ENCODE measurements around the gene ATP8B4.
"Not testable (repeated sequence)": the region's sequence is repeated elsewhere in the genome, so short reads cannot be mapped to it uniquely, and the experiment has no call there.

ATP8B4 gene, protein sequence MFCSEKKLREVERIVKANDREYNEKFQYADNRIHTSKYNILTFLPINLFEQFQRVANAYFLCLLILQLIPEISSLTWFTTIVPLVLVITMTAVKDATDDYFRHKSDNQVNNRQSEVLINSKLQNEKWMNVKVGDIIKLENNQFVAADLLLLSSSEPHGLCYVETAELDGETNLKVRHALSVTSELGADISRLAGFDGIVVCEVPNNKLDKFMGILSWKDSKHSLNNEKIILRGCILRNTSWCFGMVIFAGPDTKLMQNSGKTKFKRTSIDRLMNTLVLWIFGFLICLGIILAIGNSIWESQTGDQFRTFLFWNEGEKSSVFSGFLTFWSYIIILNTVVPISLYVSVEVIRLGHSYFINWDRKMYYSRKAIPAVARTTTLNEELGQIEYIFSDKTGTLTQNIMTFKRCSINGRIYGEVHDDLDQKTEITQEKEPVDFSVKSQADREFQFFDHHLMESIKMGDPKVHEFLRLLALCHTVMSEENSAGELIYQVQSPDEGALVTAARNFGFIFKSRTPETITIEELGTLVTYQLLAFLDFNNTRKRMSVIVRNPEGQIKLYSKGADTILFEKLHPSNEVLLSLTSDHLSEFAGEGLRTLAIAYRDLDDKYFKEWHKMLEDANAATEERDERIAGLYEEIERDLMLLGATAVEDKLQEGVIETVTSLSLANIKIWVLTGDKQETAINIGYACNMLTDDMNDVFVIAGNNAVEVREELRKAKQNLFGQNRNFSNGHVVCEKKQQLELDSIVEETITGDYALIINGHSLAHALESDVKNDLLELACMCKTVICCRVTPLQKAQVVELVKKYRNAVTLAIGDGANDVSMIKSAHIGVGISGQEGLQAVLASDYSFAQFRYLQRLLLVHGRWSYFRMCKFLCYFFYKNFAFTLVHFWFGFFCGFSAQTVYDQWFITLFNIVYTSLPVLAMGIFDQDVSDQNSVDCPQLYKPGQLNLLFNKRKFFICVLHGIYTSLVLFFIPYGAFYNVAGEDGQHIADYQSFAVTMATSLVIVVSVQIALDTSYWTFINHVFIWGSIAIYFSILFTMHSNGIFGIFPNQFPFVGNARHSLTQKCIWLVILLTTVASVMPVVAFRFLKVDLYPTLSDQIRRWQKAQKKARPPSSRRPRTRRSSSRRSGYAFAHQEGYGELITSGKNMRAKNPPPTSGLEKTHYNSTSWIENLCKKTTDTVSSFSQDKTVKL

DNA sequence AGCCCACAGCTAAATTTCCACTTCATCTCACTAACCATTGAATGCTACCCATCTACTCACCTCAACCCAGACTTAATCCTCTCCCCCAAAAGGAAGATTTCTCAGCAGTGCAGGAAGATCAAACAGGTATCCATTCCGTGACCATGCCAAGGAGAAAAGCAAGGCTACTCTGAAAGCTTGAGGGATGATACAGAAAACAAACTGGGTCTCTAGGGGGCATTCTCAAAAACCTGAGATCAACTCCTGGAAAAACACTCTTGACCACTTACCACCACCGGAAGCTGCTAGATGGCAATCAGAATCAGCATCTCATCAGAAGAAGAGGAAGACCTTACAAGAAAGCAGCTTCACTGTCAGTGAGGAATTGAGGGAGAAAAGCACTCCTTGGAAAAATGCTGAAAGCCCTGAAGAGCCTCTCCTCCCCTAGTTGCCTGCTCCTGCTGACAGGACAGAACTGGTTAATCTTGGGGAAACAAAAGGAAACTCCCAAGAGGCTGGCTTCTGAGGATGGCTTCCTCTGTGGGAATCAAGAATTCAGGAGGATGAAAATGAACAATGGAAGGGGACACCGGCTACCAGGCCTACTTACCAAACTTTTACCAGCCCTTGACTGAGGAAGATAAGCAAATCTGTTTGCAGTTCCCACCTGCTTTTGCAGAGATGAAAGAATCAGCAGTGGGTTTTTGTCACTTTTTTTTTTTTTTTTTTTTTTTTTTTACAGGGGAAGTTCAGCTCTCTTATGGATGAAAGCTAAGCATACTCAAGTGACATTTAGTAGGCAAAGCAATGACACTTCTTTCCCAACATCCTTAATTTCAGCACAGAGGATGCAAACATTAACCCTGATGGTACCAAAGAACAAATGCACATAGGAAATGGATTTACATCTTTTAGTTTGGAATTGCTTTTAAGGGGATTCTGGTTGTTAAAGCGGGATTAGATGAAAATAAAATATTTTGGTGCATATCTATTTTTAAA is at the start of gene ATP8B4:
TSS of gene ATP8B4 (minus strand) at position 171 of the 978 bp plus-strand sequence. CDS start 12,267 bp downstream, outside the sequence.
- no peak for DNase-seq

DNA sequence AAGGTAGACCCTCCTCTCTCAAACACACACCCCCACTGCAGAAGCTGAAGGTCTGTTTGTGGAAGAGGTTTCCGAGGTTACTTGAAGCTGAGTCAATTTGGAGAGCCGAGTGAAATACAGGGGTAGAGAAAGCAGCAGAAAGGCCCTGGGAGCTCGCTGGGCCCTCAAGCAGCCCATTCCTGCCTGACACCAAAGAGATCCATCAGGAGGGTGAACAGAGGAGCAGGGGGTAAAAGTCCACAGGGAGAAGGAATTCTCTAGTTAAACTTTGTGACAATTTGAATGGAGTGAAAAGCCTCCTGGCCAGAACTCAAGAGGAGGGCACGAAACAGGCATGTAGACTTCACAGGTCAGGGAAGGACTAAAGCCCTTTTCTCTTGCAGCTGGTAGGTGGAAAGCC is 49.3 kb upstream of the ATP8B4 start:
- DNase-seq = no peak

DNA sequence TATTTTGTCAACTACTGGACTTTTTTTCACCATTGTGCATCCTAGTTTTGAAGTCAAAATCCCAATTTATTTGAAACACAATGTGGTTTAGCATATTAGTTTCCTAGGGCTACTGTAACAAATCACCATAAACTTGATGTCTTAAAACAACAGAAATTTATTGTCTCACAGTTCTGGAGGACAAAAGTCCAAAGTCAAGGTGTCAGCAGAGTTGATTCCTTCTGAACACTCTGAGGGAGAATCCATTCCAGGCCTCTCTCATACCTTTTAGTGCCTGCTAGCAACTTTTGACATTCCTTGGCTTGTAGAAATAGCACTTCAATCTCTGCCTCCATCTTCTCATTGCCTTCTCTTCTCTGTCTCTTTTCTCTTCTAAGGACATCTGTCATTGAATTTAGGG is 48.1 kb upstream of the ATP8B4 start:
- DNase-seq = no peak

DNA sequence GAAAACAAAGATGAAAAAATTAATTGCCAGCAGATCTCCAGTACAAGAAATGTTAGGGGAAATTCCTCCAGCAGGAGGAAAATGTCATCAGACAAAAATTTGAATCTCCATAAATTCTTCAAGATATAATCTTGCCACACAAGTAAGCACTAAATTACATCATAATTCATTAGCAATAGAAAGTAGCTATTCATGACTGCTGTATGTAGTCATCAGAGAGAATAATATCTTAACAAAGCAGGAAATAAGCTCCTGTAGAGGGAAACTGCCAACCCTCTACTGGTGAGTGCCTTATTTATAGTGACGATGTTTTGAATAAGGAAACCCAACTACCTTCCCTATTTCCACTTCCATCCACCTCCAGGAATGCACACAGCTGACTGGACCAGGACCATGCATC is 47.2 kb upstream of the ATP8B4 start:
- no peak for DNase-seq

DNA sequence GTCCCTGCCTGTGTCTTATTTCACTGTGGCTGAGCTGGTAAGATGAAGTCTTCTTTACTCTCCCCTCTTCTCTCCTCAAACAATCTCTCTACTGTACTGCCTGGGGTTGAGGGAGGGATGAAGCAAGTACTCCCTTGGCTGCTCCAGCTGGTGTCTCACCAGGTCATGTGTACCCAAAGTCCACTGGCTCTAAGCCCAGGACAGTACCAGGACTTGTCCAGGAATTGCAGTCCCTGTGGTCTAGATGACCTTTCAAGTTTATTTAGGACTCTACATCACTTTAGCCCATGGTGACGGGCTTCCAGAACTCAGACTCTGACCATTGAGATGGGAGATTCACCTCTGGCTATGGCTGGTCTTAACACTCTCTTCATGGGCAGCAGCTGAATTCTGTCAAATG is 45.4 kb upstream of the ATP8B4 start:
- DNase-seq = no peak

DNA sequence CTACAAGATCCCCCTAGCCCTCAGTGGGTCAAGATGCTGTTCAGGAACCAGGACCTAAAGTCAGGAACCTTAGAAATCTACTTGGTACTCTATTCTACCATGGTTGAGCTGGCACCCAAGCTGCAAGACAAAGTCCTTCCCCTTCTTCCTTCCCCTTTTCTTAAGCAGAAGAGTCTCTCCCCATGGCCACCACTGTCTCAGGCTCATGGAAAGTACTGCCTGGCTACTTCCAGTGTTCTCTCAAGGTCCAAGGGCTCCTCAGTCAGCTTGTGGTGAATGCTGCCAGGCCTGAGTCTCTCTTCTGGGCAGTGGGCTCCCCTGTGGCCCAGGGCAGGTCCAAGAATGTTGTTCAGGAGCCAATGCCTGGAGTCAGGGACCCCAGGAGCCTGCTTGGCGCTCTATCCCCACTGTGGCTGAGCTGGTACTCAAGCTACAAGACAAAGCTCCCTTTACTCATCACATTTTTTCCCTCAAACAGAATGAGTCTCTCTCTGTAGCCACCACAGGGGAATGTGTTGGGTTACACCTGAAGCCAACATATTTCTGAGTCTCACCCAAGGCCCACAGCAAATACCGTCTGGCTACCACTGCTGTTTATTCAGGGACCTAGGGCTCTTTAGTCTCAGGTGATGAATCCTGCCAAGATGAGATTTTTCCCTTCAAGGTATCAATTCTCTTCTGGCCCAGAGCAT is 44.8 kb upstream of the ATP8B4 start:
- DNase-seq = no peak

DNA sequence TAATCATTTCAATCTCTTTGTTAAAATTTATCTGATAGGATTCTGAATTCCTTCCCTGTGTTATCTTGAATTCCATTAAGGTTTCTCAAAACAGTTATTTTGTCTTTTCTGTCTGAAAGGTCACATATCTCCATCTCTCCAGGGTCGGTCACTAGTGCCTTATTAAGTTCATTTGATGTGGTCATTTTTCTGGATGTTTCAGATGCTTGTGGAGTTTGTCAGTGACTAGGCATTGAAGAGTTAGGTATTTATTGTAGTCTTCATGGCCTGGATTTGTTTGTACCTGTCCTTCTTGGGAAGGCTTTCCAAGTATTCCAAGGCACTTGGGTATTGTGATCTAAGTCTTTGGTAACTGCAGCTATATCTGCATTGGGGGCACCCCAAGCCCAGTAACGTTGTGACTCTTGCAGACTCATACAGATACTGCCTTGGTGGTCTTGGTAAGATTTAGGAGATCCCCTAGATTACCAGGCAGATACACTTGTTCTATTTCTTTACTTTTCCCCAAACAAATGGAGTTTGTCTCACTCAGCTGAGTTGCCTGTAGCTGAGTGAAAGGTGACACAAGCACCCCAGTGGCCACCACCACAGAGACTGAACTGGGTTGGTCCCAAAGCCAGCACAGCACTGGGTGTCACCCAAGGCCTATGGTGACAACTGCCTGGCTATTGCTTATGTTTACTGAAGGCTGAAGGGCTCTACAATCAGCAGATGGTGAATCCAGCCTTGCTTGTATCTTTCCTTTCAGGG is 44.1 kb upstream of the ATP8B4 start:
- DNase-seq = no peak

DNA sequence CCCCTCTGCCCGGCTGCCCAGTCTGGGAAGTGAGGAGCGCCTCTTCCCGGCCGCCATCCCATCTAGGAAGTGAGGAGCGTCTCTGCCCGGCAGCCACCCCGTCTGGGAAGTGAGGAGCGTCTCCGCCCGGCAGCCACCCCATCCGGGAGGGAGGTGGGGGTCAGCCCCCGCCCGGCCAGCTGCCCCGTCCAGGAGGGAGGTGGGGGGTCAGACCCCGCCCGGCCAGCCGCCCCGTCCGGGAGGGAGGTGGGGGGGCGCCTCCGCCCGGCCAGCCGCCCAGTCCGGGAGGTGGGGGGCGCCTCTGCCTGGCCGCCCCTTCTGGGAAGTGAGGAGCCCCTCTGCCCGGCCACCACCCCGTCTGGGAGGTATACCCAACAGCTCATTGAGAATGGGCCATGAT is 39.2 kb upstream of the ATP8B4 start:
- DNase-seq = not testable (repeated sequence)

DNA sequence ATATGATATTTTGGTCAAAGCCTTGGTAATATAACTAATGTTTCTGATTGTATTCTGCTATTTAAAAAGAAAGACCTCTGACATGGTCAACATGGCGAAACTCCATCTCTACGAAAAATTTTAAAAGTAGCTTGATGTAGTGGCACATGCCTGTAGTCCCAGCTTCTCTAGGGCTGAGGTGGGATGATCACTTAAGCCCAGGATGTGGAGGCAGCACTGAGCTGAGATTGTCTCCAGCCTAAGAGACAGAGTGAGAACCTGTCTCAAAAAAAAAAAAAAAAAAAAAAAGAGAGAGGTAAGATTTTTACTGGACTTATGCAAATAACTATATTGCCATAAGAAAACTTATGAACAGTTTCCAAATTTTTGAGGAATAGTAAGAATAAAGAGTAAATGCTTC is 32.4 kb upstream of the ATP8B4 start:
- no peak for DNase-seq

DNA sequence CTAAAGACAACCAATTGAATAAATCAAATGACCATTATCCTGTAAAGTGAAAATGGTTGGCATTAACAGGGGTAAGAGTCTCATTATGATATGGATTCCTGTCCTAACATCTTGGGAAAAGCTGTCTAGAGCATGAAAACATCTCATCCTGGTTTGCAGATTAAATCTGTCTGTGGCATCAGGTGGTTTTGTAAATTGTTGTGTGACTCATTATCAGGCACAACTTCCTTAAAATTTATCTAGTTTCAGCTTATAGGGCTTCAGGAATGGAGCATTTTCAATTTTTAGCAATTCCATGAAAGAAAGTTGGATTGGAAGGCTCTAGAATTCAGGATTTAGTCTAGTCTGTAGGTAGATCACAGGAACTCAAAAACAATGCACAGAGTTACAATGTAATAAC is 31.8 kb upstream of the ATP8B4 start:
- DNase-seq = no peak

DNA sequence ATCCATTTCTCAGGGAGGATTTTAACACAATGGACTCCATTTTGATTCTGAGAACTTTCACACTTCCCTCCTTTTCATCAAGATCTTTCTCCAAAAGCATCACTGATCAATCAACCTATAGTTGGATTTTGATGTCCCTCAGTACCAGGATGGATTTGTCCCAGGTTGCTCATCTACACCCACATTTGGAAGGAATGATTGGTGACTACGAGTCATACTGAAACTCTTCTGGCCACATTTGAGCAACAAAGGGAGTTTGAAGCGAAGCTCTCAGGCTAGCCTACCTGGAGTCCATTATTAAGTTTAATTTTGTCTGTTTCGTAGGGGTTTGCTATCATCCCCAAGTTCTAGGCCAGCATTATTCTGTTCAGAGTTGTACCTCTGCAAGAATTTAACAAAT is 31.3 kb upstream of the ATP8B4 start:
- DNase-seq = no peak

DNA sequence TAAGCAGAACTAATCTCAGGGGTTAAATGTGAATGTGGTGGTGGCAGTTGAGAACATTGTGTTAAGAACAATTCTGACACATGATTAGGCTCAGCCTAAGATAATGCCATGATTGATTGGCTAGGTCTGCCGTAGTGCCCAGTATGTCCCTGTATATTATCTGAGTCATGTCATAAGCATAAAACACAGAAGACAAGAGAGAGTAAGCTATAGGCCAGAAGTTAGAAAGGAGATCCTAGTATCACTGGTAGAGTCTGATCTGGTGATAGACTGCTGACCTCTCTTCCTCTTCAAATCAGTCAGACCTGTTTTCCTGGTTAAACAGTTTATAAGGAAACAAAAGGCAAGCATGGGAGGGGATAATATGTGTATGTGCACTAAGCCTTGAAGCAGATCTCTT is 30.1 kb upstream of the ATP8B4 start:
- no peak for DNase-seq

DNA sequence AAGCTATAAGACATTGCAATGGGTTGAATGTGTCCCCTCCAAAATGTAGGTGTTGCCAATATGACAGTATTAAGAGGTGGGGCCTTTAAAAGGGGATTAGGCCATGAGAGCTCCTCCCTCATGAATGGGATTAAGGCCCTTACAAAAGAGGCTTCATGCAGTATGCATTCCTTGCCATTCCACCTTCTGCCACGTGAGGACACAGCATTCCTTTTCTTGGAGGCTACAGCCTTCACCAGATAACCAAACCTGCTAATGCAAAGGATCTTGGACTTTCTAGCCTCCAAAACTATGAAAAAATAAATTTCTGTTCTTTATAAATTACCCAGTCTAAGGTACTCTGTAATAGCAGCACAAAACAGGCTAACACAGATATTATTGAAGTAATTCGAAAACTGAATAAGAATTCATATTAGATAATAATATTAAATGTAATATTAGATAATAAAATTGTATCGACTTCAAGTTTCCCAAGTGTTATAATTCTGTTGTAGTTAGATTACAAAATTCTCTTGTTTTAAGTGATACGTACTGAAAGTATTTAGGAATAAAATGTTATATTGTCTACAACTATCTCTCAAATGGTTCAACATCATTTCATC is 29.4 kb upstream of the ATP8B4 start:
- no peak for DNase-seq

DNA sequence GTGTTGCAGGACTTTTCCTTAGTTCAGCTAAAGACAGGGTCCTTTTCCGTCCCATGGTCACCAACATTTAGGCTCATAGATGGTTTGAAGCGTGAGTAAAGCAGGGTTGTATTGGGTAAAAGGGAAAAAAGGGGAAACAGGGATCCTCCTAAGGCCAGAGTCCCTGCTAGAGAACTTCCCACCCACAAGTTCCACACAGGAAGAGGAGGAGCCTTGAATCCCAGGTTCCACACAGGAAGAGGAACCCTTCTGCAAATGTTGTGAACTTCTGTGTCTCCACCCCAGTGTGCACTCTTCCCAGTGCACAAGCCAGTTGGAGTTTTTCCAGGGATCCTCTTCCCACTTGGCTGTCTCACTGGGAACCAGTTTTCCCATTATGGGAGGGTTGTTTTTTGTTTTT is 27.6 kb upstream of the ATP8B4 start:
- no peak for DNase-seq

DNA sequence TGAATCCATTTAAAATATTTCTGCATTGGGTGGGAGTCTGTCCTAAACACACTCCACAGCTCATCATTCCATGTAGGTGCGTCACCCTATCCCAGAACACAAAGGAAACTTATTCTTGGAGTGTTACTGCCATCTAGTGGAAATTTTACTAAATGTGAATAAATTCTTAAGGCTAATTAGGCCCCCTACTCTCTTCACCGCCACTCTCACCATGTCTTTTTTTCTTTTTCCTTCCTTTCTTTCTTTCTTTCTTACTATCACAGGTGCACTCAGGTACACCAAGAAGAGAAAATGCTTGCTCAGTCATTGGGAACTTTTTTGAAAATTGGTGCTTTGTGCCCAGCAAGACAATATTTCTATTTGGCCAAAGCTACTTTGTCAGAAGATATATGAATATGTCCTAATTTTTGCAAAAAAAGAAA is 26.4 kb upstream of the ATP8B4 start:
- DNase-seq = no peak

DNA sequence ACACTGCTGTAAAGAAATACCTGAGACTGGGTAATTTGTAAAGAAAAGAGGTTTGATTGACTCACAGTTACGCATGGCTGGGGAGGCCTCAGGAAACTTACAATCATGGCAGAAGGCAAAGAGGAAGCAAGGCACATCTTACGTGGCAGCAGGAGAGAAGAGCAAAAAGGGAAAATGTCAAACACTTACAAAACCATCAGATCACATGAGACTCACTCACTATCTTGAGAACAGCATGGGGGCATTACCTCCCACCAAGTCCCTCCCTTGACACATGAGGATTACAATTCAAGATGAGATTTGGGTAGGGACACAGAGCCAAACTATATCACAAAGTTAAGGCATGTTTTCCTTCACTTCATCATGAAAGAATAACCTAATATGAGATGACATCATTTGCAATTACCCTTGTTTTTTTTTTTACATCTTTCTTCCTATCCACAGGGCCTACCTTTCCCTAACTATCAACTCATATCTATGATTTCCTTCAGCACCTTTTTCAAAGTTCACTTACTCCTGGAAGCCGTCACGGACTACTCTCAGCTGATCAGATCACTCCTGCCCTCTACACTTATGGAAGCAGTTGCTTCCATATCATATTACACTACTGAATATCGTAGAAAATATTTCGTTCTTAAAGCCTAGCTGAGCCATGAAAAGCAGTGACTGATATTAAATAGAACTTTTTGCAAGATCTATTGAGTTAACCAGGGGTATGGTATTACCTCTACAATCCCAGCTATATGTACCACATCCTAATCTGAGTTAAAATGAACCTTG is 25.5 kb upstream of the ATP8B4 start:
- no peak for DNase-seq

DNA sequence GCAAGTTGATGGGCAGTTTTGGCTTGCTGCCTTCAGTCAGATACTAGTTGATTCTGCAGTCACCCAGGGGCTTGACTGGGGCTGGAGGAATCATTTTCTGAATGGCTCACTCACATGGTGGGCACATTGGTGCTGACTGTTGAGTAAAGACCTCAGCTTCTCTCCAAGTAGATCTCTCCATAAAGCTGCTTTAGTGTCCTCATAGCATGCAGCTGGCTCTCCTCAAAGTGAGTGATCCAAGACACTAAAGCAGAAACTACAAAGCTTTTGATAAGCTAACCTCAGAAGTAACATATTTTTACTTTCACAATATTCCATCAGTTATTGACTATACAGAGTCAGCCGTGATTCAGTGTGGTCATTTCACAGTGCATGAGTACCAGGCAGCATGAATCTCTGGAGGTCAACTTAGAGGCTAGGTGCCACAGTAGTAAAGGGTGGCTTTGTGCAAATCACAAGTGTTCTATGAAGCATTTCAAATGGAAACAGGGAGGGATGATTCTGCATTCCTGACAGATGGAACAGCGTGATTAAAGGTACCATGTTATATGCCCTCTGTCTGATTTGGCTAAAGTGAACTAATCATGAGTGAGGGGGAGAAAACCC is 24.3 kb upstream of the ATP8B4 start:
- DNase-seq = no peak

DNA sequence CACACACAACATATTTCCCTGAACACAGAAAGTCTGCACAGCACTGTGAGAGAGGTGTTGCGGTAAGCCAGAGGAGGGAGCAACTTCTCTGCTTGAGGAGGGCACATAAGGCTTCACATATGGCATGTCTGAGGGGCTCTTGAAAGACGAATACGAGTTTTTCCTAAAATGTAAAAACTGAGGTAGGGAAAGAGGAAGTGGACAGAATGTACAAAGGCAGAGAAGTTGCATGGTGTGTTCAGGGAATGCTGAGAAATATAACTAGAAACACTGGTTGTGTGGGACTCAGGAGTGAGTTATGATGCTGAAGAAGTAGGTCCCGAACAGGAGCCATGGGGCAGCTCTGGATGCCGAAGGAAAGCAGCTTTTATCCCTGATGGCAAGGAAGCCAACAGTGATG is 22.8 kb upstream of the ATP8B4 start:
- DNase-seq = no peak

DNA sequence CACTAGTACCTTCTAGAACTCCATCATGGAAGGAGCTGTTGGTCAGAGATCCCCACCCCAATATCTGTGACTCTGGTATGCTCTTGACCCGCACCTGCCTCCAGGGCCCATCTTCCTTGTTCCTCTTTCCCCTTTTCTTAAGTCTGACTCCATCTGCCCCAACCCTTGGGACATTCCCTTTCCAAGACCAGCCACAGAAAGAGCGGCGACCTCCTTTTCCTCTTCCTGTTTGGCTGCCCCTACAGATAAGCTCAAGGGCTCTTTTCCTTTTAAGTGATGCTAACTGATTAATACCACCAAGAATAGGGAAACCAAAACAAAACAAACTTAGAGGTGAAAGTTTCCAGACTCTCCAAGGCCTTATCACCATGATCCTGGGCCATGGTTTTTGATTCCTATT is 21.9 kb upstream of the ATP8B4 start:
- DNase-seq = no peak

Measured in activated naive CD4-positive, alpha-beta T cell treated with Interleukin-2 at 50 U/mL for 16 hours (primary cell).